Amniotic epithelial cell (primary cell): Measurements from ENCODE around the gene PNRC2.
"Not testable (repeated sequence)": the region's sequence is repeated elsewhere in the genome, so short reads cannot be mapped to it uniquely, and the experiment has no call there.

Source experiments
- DNase-seq: peaks from one replicate; pipeline ENCODE4 v3.0.0-alpha.2; 2010; ENCODE audit warnings: low read depth

PNRC2 gene

GRCh38 chr1:23953020-23953419 is 6.6 kb upstream of the PNRC2 start:
- DNase-seq: no peak

- no peak for DNase-seq
These were observed 2.5 kb upstream of the PNRC2 start for GRCh38 chr1:23957096-23957495.

DNA sequence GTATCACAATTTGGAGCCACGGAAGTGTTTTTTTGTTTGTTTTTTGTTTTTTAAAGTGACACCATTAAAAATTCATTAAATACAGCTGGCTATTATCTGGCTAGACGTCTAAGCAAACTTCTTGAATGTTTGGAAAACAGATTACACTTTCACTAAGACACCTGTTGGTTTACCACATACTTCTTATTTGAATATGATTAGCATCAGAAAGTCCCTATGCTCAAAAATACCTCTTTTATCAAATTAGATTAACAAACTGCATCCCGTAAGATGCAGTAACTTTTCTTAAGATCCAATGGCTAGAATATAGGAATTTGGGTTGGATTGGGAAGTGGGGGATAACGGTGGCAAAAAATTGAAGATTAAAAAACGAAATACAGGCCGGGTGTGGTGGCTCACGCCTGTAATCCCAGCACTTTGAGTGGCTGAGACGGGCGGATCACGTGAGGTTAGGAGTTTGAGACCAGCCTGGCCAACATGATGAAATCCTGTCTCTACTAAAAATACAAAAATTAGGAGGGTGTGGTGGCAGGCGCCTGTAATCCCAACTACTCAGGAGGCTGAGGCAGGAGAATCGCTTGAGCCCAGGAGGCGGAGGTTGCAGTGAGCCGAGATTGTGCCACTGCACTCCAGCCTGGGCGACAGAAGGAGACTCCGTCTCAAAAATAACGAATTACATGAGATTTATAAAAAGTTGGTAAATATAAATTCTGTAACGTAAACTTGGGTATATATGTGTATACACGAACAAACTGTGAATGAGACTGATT is 1.4 kb upstream of the PNRC2 start:
- not testable (repeated sequence) for DNase-seq

DNA sequence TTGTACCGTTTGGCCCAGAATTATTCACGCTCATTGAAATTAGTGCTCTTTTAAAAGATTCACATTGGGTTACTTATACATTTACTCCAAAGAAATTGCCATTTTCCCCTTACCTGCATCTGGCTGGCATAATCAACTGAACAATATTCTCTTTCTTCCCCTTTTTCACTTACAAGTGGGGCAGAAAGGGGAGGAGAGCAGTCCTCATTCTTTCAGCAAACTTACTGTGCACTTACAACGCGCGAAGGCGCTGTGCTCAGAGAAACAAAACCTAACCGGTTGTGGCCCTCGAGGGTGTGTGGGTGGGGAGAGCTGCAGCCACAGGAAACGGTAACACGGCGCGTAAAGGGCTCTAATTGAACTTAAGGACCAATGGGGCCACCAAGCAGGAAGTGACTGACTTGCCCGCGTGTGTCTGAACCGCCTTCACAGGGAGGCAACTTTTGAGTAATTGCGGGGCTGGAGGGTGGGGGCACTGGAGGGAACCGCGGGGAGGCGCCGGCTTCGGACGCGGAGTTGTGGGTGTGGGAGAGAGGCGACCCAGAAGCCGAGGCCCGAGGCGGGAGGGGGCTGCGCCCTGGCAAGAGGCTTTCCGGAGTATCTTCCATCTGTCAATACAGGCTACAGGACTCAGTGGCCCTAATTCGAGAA is 693 bp upstream of the PNRC2 start:
- peak; percentile 74 for DNase-seq

GRCh38 chr1:23960291-23961020 is 828 bp downstream of the PNRC2 start:
- peak; percentile 47 for DNase-seq

DNA sequence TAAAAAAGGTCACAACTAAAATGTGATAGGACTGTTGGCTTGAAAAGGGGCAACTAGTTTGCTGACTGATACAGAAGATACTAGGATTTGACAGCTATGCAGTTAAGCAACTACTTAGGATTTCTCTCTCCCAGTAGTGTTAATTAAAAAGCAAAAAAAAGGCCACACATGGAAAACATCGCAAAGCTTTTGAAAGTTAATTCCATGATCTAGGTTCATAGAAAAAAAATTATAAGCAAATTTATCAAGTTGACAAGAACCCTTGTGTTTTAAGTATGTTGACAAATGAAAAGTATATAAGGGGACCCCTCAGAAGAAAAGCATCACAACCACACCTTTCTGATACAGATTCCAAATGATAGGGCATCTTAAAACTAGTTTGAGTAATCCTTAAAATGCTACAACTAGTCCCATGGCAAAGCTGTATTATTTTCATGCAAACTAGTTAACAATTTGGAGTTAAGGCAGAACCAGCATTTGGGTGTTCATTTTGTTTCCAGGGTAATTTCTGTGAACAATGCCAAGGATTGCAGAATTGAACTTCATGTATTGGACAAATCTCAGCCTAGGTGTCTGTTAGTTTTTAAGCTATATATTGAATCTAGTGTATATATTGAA is 4.1 kb downstream of the PNRC2 start:
- no peak for DNase-seq

DNA sequence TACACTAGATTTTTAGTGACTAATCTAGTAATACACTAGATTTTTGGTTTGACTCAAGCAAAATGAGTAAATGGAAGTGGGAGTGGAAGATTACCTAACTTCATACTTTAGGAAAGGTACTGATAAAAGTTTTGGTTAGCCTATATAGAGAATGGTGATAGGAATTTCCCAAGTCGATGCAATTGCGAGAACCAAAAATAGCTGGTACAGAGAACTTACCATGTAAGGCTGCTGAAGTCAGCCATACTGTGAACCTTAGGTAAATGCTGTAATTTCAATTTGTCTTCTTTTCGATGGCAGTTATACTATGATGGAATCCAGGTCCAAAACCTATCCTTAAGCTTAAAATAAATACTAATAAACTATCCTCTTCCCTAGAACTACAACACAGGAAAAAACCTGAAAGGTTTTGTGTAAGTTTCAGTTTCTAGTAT is 4.6 kb downstream of the PNRC2 start:
- DNase-seq: no peak

GRCh38 chr1:23964790-23965740 is 5.4 kb downstream of the PNRC2 start:
- DNase-seq: peak; percentile 67

GRCh38 chr1:23966973-23967493 is 7.4 kb downstream of the PNRC2 start:
- DNase-seq: no peak

DNA sequence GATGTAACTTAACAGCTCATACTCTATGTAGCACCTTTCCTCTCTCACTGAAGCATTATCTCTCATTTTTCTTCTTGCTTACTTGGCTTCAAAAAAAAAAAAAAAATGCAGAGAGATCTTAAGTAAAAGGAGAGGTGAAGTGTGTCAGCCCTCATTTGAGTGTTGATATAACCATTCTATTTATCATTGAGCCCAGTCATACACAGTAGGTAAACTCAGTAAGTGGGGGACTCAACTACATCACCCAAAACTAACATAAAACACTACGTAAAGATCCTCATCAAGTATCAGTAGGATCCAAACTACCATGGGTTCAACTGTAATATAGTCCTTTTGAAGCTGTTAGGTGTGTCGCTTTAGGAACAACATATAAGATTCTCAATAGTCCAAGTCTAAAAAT is 8.2 kb downstream of the PNRC2 start:
- no peak for DNase-seq

- DNase-seq: no peak
These were observed 17.7 kb downstream of the PNRC2 start for GRCh38 chr1:23977187-23977853.

- DNase-seq: no peak
These were observed 18.2 kb downstream of the PNRC2 start for GRCh38 chr1:23977854-23978191.

DNA sequence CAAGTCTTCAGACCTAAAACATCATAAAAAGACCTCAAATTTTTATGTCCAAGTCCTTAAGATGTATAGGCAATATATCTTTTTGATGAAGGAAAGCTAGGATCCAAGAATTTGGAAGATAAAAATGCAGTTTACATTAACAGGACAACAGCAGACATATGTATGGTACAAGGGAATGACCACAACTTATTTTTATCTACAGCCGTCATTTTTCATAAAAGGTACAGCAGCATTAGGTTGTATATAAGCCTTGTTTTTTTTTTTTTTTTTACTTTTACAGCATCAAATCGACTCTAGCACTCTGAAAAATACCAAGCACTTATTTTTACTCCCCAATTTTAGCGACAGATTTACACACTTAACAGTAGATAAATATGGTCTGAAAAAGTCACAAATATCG is 19.2 kb downstream of the PNRC2 start:
- DNase-seq: no peak

GRCh38 chr1:23979387-23979880 is 19.8 kb downstream of the PNRC2 start:
- DNase-seq: no peak

- peak; percentile 97 for DNase-seq
These were observed 20.5 kb downstream of the PNRC2 start, which contains the start of gene SRSF10 for GRCh38 chr1:23979881-23980727. SRSF10 (minus strand) TSS chr1:23980327; CDS start chr1:23980255, 72 bp downstream.

DNA sequence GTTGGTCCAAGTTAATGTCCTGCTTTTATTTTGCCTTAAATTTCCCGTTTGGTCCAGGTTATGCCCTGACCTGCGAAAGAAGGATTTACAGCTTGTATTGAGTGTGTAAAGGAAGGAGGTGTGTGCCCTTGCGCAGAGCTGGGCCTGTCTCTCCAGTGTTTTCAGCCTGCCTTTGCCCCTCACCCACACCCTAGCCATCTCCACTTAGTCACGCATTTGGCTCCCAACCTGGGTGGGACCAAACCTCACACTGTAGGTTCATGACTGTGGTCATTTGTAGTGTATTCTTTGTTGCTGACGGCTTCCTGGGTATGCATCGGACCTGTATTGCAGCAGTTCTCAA is 21.1 kb downstream of the PNRC2 start:
- peak; percentile 48 for DNase-seq

DNA sequence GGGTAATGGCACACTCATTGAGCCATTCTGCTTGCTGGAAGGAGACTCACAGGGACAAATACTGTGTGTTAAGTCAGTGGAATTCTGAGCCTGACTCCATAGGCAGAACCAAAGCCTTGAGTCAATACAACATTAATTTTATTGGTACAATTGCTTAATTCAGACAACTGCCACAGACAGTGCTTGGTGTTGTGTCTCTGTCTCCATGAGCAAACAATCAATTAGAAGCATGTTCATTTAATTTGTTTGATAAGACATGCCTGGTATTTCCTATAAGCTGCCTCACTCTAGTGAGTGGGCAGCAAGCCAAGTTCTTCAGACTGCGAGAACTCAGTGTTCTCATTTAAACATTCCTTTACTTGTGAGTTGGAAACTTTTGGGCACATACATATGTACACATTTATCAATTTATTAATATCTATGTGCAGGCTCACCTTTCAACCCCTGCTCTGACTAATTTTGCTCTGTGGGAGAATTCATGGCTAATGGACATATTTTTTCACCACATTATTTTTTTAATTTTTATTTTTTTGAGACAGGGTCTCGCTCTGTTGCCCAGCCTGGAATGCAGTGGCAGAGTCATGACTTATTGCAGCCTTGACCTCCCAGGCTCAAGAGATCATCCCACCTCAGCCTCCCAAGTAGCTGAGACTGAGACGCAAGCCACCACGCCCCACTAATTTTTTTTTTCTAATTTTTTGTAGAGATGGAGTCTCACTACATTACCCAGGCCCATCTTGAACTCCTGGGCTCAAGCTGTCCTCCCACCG is 25.0 kb downstream of the PNRC2 start:
- peak; percentile 76 for DNase-seq

- DNase-seq: not testable (repeated sequence)
These were observed 27.4 kb downstream of the PNRC2 start for GRCh38 chr1:23987038-23987437.

GRCh38 chr1:23989263-23989662 is 29.6 kb downstream of the PNRC2 start:
- no peak for DNase-seq
